ENCODE data around the gene HYAL1. TPM values are rescaled to one million over a fixed set of nuclear protein-coding genes. Genes with fewer than 3 reads are reported as not detected.

The HYAL1 gene
- total RNA-seq, 4 donors from 2014 or later, result 16.5 to 26.5 (median 20.8) TPM

DNA sequence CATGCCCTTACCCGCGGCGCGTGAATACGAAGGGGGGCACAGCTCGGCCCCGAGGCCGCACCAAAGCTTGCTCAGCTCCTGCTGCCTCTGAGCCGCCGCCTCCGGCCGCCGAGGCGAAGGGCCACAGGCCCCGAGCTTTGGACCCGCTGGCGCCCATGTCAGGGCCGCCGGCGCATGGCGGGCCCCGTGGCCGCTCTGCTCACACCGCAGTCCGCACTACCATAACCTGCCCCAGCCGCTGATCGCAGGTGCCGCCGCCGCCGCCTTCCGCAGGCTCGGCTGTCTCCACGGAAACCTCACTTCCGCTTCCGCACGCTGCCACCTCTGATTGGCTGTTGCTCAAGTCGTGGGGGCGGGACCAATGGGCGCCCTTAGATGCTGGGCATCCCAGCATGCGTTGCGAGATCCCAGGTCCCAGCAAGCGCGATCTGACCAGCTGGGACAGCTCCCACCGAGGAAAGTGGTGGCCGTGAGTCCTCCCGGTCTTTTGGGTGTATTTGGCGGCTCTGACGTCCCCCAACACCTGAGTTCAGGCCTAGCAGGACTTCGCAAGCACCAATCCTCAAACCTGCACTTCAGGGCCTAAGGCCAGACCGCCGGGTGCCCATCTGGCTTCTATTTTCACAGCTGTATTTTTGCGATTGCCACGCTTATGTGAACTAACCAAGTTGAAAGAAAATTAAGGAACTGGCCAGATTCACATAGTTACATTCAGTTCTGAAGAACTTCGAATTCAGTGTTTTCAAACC lies 24.7 kb upstream of the HYAL1 start, which contains the start of gene TUSC2:
Gene TUSC2 (minus strand): TSS at position 281 of the 749 bp plus-strand sequence. CDS start 124 bp downstream, at position 157.
- Histone ChIP-seq H3K36me3 (peaks cover 5 to 55% (median 17%) of the 10 kb centered on the region in 3 donors), H3K27me3 (no peaks in the 10 kb centered on the region), H3K9me3 (no peaks in the 10 kb centered on the region), H3K4me1 (peaks cover 0 to 67% (median 21%) of the 10 kb centered on the region in 4 donors), H3K27ac (peak within 1 kb of the TSS; percentile 57 to 89 (median 86)), H3K4me3 (peak within 1 kb of the TSS; percentile 78 to 97 (median 90))
- TF ChIP-seq CTCF (IDR thresholded peaks at IDR 0.05) (peak in 1 of 5 experiments; percentile 44), POLR2A (IDR thresholded peaks at IDR 0.05) (peak; percentile 28 to 65), EP300 (IDR thresholded peaks at IDR 0.05) (peak; percentile 87 to 89)
- DNase-seq (ENCODE audit: low spot score in 2 of 2), result peak; percentile 98
- WGBS, 2 donors, result 2 to 5% methylated on average over 30 to 43 of the region's 55 CpGs

DNA sequence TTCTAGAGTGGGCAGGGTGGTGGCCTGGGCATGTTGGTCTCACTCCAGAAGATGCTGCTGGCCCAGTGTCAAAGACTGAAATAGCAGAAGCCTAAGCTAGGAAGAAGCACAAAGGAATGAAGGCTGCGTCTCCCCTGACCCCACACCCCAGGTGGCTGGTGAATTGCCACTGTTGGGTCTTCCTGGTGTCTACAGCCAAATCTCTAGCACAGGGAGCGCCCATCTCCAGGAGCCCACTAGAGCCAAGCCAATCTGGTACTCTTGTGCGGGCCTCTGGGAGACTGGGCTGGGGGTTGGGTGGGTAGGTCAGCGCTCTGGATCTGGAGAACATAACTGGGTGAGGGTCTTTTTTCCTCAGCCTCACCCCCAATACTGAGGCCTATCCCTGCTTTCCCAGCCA lies 23.8 kb upstream of the HYAL1 start:
- TF ChIP-seq POLR2A (IDR thresholded peaks at IDR 0.05), result no peak
- no peak for TF ChIP-seq CTCF (IDR thresholded peaks at IDR 0.05)
- no peak for TF ChIP-seq EP300 (IDR thresholded peaks at IDR 0.05)
- Histone ChIP-seq H3K4me1 (peaks cover 0 to 70% (median 29%) of the 10 kb centered on the region in 4 donors), H3K27ac (peak overlapping the region in 2 of 4 donors; percentile 88 to 89), H3K9me3 (no peaks in the 10 kb centered on the region), H3K4me3 (peak overlapping the region; percentile 78 to 97 (median 90)), H3K36me3 (peaks cover 5 to 50% (median 17%) of the 10 kb centered on the region in 3 donors), H3K27me3 (no peaks in the 10 kb centered on the region)
- DNase-seq (ENCODE audit: low spot score in 2 of 2), result no peak
- WGBS, 2 donors, result 70 to 75% methylated on average over 4 of the region's 4 CpGs

DNA sequence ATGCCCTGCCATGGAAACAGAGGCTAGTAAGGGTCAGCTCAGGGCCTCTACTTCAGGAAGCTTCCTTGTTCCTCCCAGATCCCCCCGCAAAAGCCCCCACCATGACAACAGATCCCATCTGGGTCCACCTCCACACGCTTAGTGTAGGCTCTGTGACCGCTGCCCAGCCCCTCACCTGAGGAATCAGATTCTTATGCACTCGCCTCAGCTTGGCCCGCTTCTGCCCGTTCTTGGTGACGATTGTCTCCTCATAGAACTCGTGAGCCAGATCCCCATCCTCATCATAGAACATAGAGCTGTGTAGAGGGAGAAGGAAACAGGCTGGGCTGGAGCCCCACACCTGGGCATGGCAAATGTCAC lies 22.8 kb upstream of the HYAL1 start:
- DNase-seq (ENCODE audit: low spot score in 2 of 2), result no peak
- no peak overlapping the region for H3K27ac ChIP-seq

DNA sequence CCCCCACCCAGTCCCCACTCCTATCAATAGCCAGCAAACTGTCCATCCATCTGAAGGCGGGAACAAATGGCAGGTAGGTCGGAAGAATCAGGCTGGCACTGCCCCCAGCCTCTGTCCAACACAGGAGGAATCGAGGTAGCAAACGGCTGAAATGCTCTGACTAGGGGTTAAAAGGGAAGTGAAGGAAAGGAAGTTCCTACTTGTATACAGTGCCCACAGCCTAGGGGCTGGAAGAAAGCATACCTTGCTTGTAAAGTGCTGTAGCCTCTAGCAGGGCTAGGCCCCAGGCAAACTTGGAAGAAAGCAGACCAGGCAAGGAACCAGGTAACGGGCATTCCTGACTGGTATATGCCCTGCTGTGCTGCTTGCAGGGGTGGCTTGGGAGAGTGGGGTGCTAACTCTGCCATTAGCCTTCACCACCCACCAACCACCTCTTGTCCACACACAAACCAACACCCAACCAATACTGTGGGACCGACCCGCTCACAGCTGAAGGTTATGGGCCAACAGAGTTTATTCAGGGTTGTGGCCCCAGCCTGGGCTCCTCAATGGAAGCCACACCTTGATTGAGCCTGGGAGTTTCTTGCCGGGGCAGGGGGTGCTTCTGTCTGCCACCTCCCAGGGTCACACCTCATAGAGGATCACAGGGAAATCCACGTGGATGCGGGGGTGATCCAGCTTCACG lies 22.3 kb upstream of the HYAL1 start:
- no peaks in the 10 kb centered on the region for H3K27me3 ChIP-seq
- TF ChIP-seq POLR2A (IDR thresholded peaks at IDR 0.05) (no peak), EP300 (IDR thresholded peaks at IDR 0.05) (no peak)
- H3K4me3 ChIP-seq, result no peak overlapping the region
- H3K9me3 ChIP-seq, result no peaks in the 10 kb centered on the region
- peaks cover 0 to 72% (median 32%) of the 10 kb centered on the region in 4 donors for H3K4me1 ChIP-seq
- WGBS, 2 donors, result 80 to 82% methylated on average over 8 to 11 of the region's 11 CpGs
- peak overlapping the region in 2 of 4 donors; percentile 5 to 99 for H3K27ac ChIP-seq
- DNase-seq (ENCODE audit: low spot score in 2 of 2), result no peak
- H3K36me3 ChIP-seq, result peaks cover 3 to 35% (median 8%) of the 10 kb centered on the region in 3 donors

More for the DNA sequence above, 22.8 kb upstream of the HYAL1 start:
- H3K36me3 ChIP-seq, result peaks cover 5 to 40% (median 13%) of the 10 kb centered on the region in 3 donors
- no peak overlapping the region for H3K4me3 ChIP-seq
- H3K4me1 ChIP-seq, result peaks cover 0 to 72% (median 32%) of the 10 kb centered on the region in 4 donors
- H3K9me3 ChIP-seq, result no peaks in the 10 kb centered on the region
- no peaks in the 10 kb centered on the region for H3K27me3 ChIP-seq
- WGBS, 2 donors, result 86 to 90% methylated on average over 8 of the region's 8 CpGs
- TF ChIP-seq CTCF (IDR thresholded peaks at IDR 0.05) (no peak), EP300 (IDR thresholded peaks at IDR 0.05) (no peak), POLR2A (IDR thresholded peaks at IDR 0.05) (no peak)

GRCh38 chr3:50325113-50325480 lies 21.7 kb upstream of the HYAL1 start:
- no peak for DNase-seq (ENCODE audit: low spot score in 2 of 2)
- WGBS, 2 donors, result 73 to 83% methylated on average over 2 of the region's 2 CpGs
- no peak for TF ChIP-seq POLR2A (IDR thresholded peaks at IDR 0.05)
- no peak for TF ChIP-seq EP300 (IDR thresholded peaks at IDR 0.05)
- no peaks in the 10 kb centered on the region for H3K9me3 ChIP-seq
- no peaks in the 10 kb centered on the region for H3K27me3 ChIP-seq
- H3K27ac ChIP-seq, result peak overlapping the region in 2 of 4 donors; percentile 5 to 99
- peaks cover 0 to 30% (median 2%) of the 10 kb centered on the region in 3 donors for H3K36me3 ChIP-seq
- peaks cover 0 to 77% (median 36%) of the 10 kb centered on the region in 4 donors for H3K4me1 ChIP-seq
- no peak overlapping the region for H3K4me3 ChIP-seq

Data from tibial nerve (tissue), 4 donors.